Heart left ventricle (tissue), 13 donors: ENCODE results near the gene BSND.

Experiments used
- POLR2A ChIP-seq, 2 donors: fragments of 450-650 bp; IDR thresholded peaks; one replicate each; pipeline ENCODE4 v1.6.1; 2017; ENCODE audit warnings: antibody characterized with exemption in 2 of 2, mild to moderate bottlenecking in 2 of 2, moderate library complexity in 2 of 2
- TF ChIP-seq, protein P1 (sequence below), 12 donors: fragments of 200-600 bp; sonication (generic) in 4 of 12; IDR thresholded peaks; one replicate each; pipeline versions ENCODE4 v1.5.0 to v1.8.0; 2018 to 2022; ENCODE audit warnings: antibody characterized with exemption in 12 of 12, mild to moderate bottlenecking in 5 of 12
- donor health status: ischemic (EF 13 %, LVEDD 7.1; RV severe dilation, severe dysfunction).
- donor health status: DM: no; HTN: yes; CAD: no.
- donor health status: DM: no; HTN: no; CAD: no.
- donor health status: ischemic (EF 25% LVEDD 6.9; RV normal size, moderate dysfunction).
- donor health status: ischemic (EF 25% LVEDD 5.7; RV mildly dilated, moderate dysfunction).
- donor health status: ischemic (EF 35%, LVEDD 5.7; RV mildly dilated, moderate dysfunction).
- donor health status: nonischemic (EF 11% LVEDD 7.7; RV severe dilation, severe dysfunction).
- donor health status: DM: yes; HTN: yes; CAD: no.
- donor health status: PGD.
- donor health status: ischemic (EF 29% LVEDD 5.4; RV normal size, mild dysfunction).
- donor health status: nonischemic (EF 23%, LVEDD 6.1; RV moderate dilation, normal function).

DNA sequence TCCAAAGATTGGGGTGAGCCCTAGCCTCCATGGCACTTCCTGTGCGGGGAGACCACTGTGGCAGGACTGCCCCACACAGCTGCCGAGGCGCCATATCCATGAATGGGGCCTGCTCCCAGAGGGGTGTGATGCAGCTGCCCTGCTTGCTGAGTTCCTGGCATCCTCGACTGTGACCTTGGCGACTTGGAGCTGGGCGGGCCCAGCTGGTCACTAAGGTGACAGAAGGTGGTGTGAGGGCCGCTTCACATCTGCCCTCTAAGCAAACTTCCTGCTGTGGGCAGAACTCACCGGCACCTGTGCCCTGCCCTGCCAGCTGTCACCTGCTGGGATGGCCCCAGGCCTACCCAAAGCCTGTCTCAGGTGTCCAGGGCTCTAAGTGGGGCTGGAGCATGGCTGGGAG, 9.3 kb upstream of the BSND start:
- TF ChIP-seq, protein P1, sequence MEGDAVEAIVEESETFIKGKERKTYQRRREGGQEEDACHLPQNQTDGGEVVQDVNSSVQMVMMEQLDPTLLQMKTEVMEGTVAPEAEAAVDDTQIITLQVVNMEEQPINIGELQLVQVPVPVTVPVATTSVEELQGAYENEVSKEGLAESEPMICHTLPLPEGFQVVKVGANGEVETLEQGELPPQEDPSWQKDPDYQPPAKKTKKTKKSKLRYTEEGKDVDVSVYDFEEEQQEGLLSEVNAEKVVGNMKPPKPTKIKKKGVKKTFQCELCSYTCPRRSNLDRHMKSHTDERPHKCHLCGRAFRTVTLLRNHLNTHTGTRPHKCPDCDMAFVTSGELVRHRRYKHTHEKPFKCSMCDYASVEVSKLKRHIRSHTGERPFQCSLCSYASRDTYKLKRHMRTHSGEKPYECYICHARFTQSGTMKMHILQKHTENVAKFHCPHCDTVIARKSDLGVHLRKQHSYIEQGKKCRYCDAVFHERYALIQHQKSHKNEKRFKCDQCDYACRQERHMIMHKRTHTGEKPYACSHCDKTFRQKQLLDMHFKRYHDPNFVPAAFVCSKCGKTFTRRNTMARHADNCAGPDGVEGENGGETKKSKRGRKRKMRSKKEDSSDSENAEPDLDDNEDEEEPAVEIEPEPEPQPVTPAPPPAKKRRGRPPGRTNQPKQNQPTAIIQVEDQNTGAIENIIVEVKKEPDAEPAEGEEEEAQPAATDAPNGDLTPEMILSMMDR (IDR thresholded peaks at IDR 0.05): no peak
- no peak for TF ChIP-seq POLR2A (IDR thresholded peaks at IDR 0.05)
